ENCODE measurements around the gene NUP50.
"Not testable (repeated sequence)": the region's sequence is repeated elsewhere in the genome, so short reads cannot be mapped to it uniquely, and the experiment has no call there.

NUP50 gene

GRCh38 chr22:45180146-45180679 lies 16.5 kb downstream of the NUP50 start:
- DNase-seq (ENCODE audit: low read depth, low spot score): no peak
- H3K4me1 ChIP-seq (ENCODE audit: control insufficient read depth, insufficient read depth, low read length): peaks cover 2% of the 10 kb centered on the region; the same call in 1 of the 2 replicates
- H3K27ac ChIP-seq (ENCODE audit: low read length): no peak overlapping the region
- H3K9me3 ChIP-seq (ENCODE audit: control insufficient read depth, insufficient read depth, low read length): no peaks in the 10 kb centered on the region
- H3K36me3 ChIP-seq (ENCODE audit: control insufficient read depth, insufficient read depth, low read length): peaks cover 9% of the 10 kb centered on the region
- H3K27me3 ChIP-seq (ENCODE audit: control insufficient read depth, insufficient read depth, low read length): no peaks in the 10 kb centered on the region
- H3K4me3 ChIP-seq (ENCODE audit: low read length): no peak overlapping the region
- WGBS (ENCODE audit: insufficient coverage, insufficient read length): no CpG with 5 or more reads among the region's 14 CpGs

GRCh38 chr22:45181240-45181639 lies 17.5 kb downstream of the NUP50 start:
- Histone ChIP-seq H3K36me3 (ENCODE audit: control insufficient read depth, insufficient read depth, low read length) (peaks cover 8% of the 10 kb centered on the region), H3K4me1 (ENCODE audit: control insufficient read depth, insufficient read depth, low read length) (peaks cover 2% of the 10 kb centered on the region), H3K9me3 (ENCODE audit: control insufficient read depth, insufficient read depth, low read length) (no peaks in the 10 kb centered on the region), H3K27ac (ENCODE audit: low read length) (no peak overlapping the region), H3K4me3 (ENCODE audit: low read length) (no peak overlapping the region), H3K27me3 (ENCODE audit: control insufficient read depth, insufficient read depth, low read length) (no peaks in the 10 kb centered on the region)
- no peak for DNase-seq (ENCODE audit: low read depth, low spot score)
- WGBS (ENCODE audit: insufficient coverage, insufficient read length): no CpG with 5 or more reads among the region's 4 CpGs

GRCh38 chr22:45181766-45182165 lies 18.0 kb downstream of the NUP50 start:
- H3K36me3 ChIP-seq (ENCODE audit: control insufficient read depth, insufficient read depth, low read length): peaks cover 8% of the 10 kb centered on the region
- H3K9me3 ChIP-seq (ENCODE audit: control insufficient read depth, insufficient read depth, low read length): no peaks in the 10 kb centered on the region
- no peak overlapping the region for H3K4me3 ChIP-seq (ENCODE audit: low read length)
- peaks cover 2% of the 10 kb centered on the region for H3K4me1 ChIP-seq (ENCODE audit: control insufficient read depth, insufficient read depth, low read length)
- no peak for DNase-seq (ENCODE audit: low read depth, low spot score)
- no CpG with 5 or more reads among the region's 2 CpGs for WGBS (ENCODE audit: insufficient coverage, insufficient read length)
- H3K27me3 ChIP-seq (ENCODE audit: control insufficient read depth, insufficient read depth, low read length): no peaks in the 10 kb centered on the region
- no peak overlapping the region for H3K27ac ChIP-seq (ENCODE audit: low read length)

GRCh38 chr22:45183974-45184373 lies 20.2 kb downstream of the NUP50 start:
- Histone ChIP-seq H3K27me3 (ENCODE audit: control insufficient read depth, insufficient read depth, low read length) (no peaks in the 10 kb centered on the region), H3K36me3 (ENCODE audit: control insufficient read depth, insufficient read depth, low read length) (peaks cover 8% of the 10 kb centered on the region), H3K4me3 (ENCODE audit: low read length) (no peak overlapping the region), H3K9me3 (ENCODE audit: control insufficient read depth, insufficient read depth, low read length) (no peaks in the 10 kb centered on the region), H3K4me1 (ENCODE audit: control insufficient read depth, insufficient read depth, low read length) (peaks cover 2% of the 10 kb centered on the region), H3K27ac (ENCODE audit: low read length) (no peak overlapping the region)
- no CpG with 5 or more reads among the region's 13 CpGs for WGBS (ENCODE audit: insufficient coverage, insufficient read length)
- DNase-seq (ENCODE audit: low read depth, low spot score): no peak

- no peak for DNase-seq (ENCODE audit: low read depth, low spot score)
- Histone ChIP-seq H3K27me3 (ENCODE audit: control insufficient read depth, insufficient read depth, low read length) (no peaks in the 10 kb centered on the region), H3K4me1 (ENCODE audit: control insufficient read depth, insufficient read depth, low read length) (peaks cover 2% of the 10 kb centered on the region), H3K4me3 (ENCODE audit: low read length) (no peak overlapping the region), H3K27ac (ENCODE audit: low read length) (no peak overlapping the region), H3K9me3 (ENCODE audit: control insufficient read depth, insufficient read depth, low read length) (no peaks in the 10 kb centered on the region), H3K36me3 (ENCODE audit: control insufficient read depth, insufficient read depth, low read length) (peaks cover 8% of the 10 kb centered on the region)
- no CpG with 5 or more reads among the region's 16 CpGs for WGBS (ENCODE audit: insufficient coverage, insufficient read length)
These were observed 22.2 kb downstream of the NUP50 start for GRCh38 chr22:45185718-45186514.

GRCh38 chr22:45187891-45188290 lies 24.2 kb downstream of the NUP50 start:
- DNase-seq (ENCODE audit: low read depth, low spot score): no peak
- Histone ChIP-seq H3K9me3 (ENCODE audit: control insufficient read depth, insufficient read depth, low read length) (no peaks in the 10 kb centered on the region), H3K4me3 (ENCODE audit: low read length) (no peak overlapping the region), H3K36me3 (ENCODE audit: control insufficient read depth, insufficient read depth, low read length) (peaks cover 8% of the 10 kb centered on the region), H3K27me3 (ENCODE audit: control insufficient read depth, insufficient read depth, low read length) (no peaks in the 10 kb centered on the region), H3K27ac (ENCODE audit: low read length) (no peak overlapping the region), H3K4me1 (ENCODE audit: control insufficient read depth, insufficient read depth, low read length) (no peaks in the 10 kb centered on the region; the same call in 1 of the 2 replicates)
- WGBS (ENCODE audit: insufficient coverage, insufficient read length): no CpG with 5 or more reads among the region's 4 CpGs

GRCh38 chr22:45188779-45189178 lies 25.1 kb downstream of the NUP50 start:
- no peaks in the 10 kb centered on the region; the same call in 1 of the 2 replicates for H3K4me1 ChIP-seq (ENCODE audit: control insufficient read depth, insufficient read depth, low read length)
- peaks cover 6% of the 10 kb centered on the region for H3K36me3 ChIP-seq (ENCODE audit: control insufficient read depth, insufficient read depth, low read length)
- H3K27ac ChIP-seq (ENCODE audit: low read length): no peak overlapping the region
- H3K4me3 ChIP-seq (ENCODE audit: low read length): no peak overlapping the region
- no CpG with 5 or more reads among the region's 16 CpGs for WGBS (ENCODE audit: insufficient coverage, insufficient read length)
- no peaks in the 10 kb centered on the region for H3K27me3 ChIP-seq (ENCODE audit: control insufficient read depth, insufficient read depth, low read length)
- no peaks in the 10 kb centered on the region for H3K9me3 ChIP-seq (ENCODE audit: control insufficient read depth, insufficient read depth, low read length)
- DNase-seq (ENCODE audit: low read depth, low spot score): no peak

GRCh38 chr22:45190202-45190872 lies 26.6 kb downstream of the NUP50 start:
- no peaks in the 10 kb centered on the region; the same call in 1 of the 2 replicates for H3K4me1 ChIP-seq (ENCODE audit: control insufficient read depth, insufficient read depth, low read length)
- no peak overlapping the region for H3K27ac ChIP-seq (ENCODE audit: low read length)
- no CpG with 5 or more reads among the region's 4 CpGs for WGBS (ENCODE audit: insufficient coverage, insufficient read length)
- H3K4me3 ChIP-seq (ENCODE audit: low read length): no peak overlapping the region
- DNase-seq (ENCODE audit: low read depth, low spot score): no peak
- peaks cover 1% of the 10 kb centered on the region; the same call in 1 of the 2 replicates for H3K36me3 ChIP-seq (ENCODE audit: control insufficient read depth, insufficient read depth, low read length)
- no peaks in the 10 kb centered on the region for H3K9me3 ChIP-seq (ENCODE audit: control insufficient read depth, insufficient read depth, low read length)
- no peaks in the 10 kb centered on the region for H3K27me3 ChIP-seq (ENCODE audit: control insufficient read depth, insufficient read depth, low read length)

- H3K4me1 ChIP-seq (ENCODE audit: control insufficient read depth, insufficient read depth, low read length); H3K27ac ChIP-seq (ENCODE audit: low read length); DNase-seq (ENCODE audit: low read depth, low spot score); H3K9me3 ChIP-seq (ENCODE audit: control insufficient read depth, insufficient read depth, low read length); H3K27me3 ChIP-seq (ENCODE audit: control insufficient read depth, insufficient read depth, low read length); H3K36me3 ChIP-seq (ENCODE audit: control insufficient read depth, insufficient read depth, low read length); H3K4me3 ChIP-seq (ENCODE audit: low read length): not testable (repeated sequence)
- no CpG with 5 or more reads among the region's 9 CpGs for WGBS (ENCODE audit: insufficient coverage, insufficient read length)
These were observed 28.0 kb downstream of the NUP50 start for GRCh38 chr22:45191746-45192145.

GRCh38 chr22:45192701-45193187 lies 29.0 kb downstream of the NUP50 start:
- no peak overlapping the region for H3K4me3 ChIP-seq (ENCODE audit: low read length)
- DNase-seq (ENCODE audit: low read depth, low spot score): no peak
- H3K27me3 ChIP-seq (ENCODE audit: control insufficient read depth, insufficient read depth, low read length): no peaks in the 10 kb centered on the region
- H3K27ac ChIP-seq (ENCODE audit: low read length): no peak overlapping the region
- H3K9me3 ChIP-seq (ENCODE audit: control insufficient read depth, insufficient read depth, low read length): no peaks in the 10 kb centered on the region
- H3K36me3 ChIP-seq (ENCODE audit: control insufficient read depth, insufficient read depth, low read length): peaks cover 2% of the 10 kb centered on the region
- no peaks in the 10 kb centered on the region for H3K4me1 ChIP-seq (ENCODE audit: control insufficient read depth, insufficient read depth, low read length)
- no CpG with 5 or more reads among the region's 13 CpGs for WGBS (ENCODE audit: insufficient coverage, insufficient read length)

Measured in iPS DF 6.9 (cell line).